HepG2 (cell line): ENCODE measurements around the gene BCDIN3D. TPM values are rescaled to one million over a fixed set of nuclear protein-coding genes. Genes with fewer than 3 reads are reported as not detected.

Experiments
- ATAC-seq: fragments of 200-7000 bp; cut with Tn5 transposase; 3 replicates; pipeline ENCODE4 v1.9.1; 2020; ENCODE audit warnings: mild to moderate bottlenecking, moderate library complexity
- BruUV-seq: library from RNA; stranded (reverse); fragments of 400-500 nt; replicated peaks from 2 replicates; lab custom pipeline; 2021; lab: Mats Ljungman, UMichigan
- CTCF ChIA-PET: fragments of 300-600 bp; formaldehyde crosslinking; extraction: SDS; loops from one replicate; lab custom pipeline; 2021; ENCODE audit warnings: low total read pairs, inconsistent platforms, low intra/inter-chr PET ratio; lab: Yijun Ruan, JAX
- POLR2A ChIA-PET: fragments of 350-600 bp; sonication (Branson Sonifier 250); formaldehyde crosslinking; loops from one replicate; lab custom pipeline; 2020; ENCODE audit warnings: antibody characterized with exemption, inconsistent platforms; lab: Yijun Ruan, JAX
- DNase-seq: peaks from one replicate; pipeline ENCODE4 v3.0.0-alpha.2; 2015; ENCODE audit warnings: low spot score
- FAIRE-seq: peaks from 3 replicates; lab custom pipeline; 2011; peaks lifted over from hg19 to GRCh38; lab: Jason Lieb, UNC
- H2AFZ ChIP-seq: one replicate; pipeline ENCODE4 v1.6.1; 2011; ENCODE audit warnings: low read length, inconsistent platforms
- H3K27ac ChIP-seq: fragments of 300-600 bp; 3 replicates; pipeline ENCODE4 v1.8.0; 2011; ENCODE audit warnings: mixed run types, mild to moderate bottlenecking, mixed read lengths, low read length, inconsistent platforms; ENCODE audit not compliant: insufficient read depth; ENCODE audit errors: extremely low read length
- H3K27me3 ChIP-seq, 2 experiments: fragments of 200-600 bp in 1 of 2; 2 replicates in 1 of 2; 3 replicates in 1 of 2; pipeline versions ENCODE4 v1.6.0 to v1.8.0; 2011; ENCODE audit warnings: low read length in 2 of 2, mild to moderate bottlenecking in 2 of 2, moderate library complexity in 2 of 2, inconsistent platforms in 1 of 2; ENCODE audit not compliant: insufficient read depth in 2 of 2, control insufficient read depth in 1 of 2
- H3K36me3 ChIP-seq, 2 experiments: fragments of 200-600 bp in 1 of 2; replicated peaks in 1 of 2; 2 replicates in 1 of 2; 3 replicates in 1 of 2; pipeline versions ENCODE4 v1.5.1 to v1.8.0; 2011; ENCODE audit warnings: low read length in 2 of 2, inconsistent platforms in 1 of 2; ENCODE audit not compliant: insufficient read depth in 2 of 2, control insufficient read depth in 1 of 2
- H3K4me1 ChIP-seq: 2 replicates; pipeline ENCODE4 v1.5.1; 2012; ENCODE audit warnings: low read length, inconsistent platforms; ENCODE audit not compliant: insufficient read depth
- H3K4me2 ChIP-seq: 2 replicates; pipeline ENCODE4 v1.6.0; 2011; ENCODE audit warnings: low read depth, low read length, inconsistent platforms
- H3K4me3 ChIP-seq, 3 experiments: fragments of 200-600 bp in 1 of 3; sonication (generic), shearing (Covaris generic) in 1 of 3; replicated peaks in 1 of 3; 2 replicates each; pipeline ENCODE4 v1.5.1; 2011 to 2016; ENCODE audit warnings: low read length in 3 of 3, inconsistent platforms in 2 of 3, low read depth in 2 of 3, mild to moderate bottlenecking in 2 of 3, control low read depth in 1 of 3, mixed read lengths in 1 of 3; ENCODE audit not compliant: insufficient read depth in 1 of 3
- H3K79me2 ChIP-seq: one replicate; pipeline ENCODE4 v1.6.1; 2011; ENCODE audit warnings: low read length, inconsistent platforms; ENCODE audit not compliant: insufficient read depth
- H3K9ac ChIP-seq: 2 replicates; pipeline ENCODE4 v1.6.0; 2011; ENCODE audit warnings: mild to moderate bottlenecking, low read depth, low read length, inconsistent platforms; ENCODE audit not compliant: insufficient read depth
- H3K9me3 ChIP-seq: 2 replicates; pipeline ENCODE4 v1.5.1; 2012; ENCODE audit warnings: mild to moderate bottlenecking, low read length
- H4K20me1 ChIP-seq: 2 replicates; pipeline ENCODE4 v1.6.0; 2011; ENCODE audit warnings: inconsistent platforms, mild to moderate bottlenecking, low read length, moderate library complexity; ENCODE audit not compliant: insufficient read depth
- ELF1 ChIP-seq: sonication (generic); formaldehyde crosslinking; IDR thresholded peaks from 2 replicates; pipeline ENCODE4 v1.4.0; 2020; ENCODE audit warnings: missing genetic modification reagents
- SRSF9 ChIP-seq: fragments of 200-400 bp; formaldehyde crosslinking; IDR thresholded peaks from 2 replicates; pipeline ENCODE4 v1.6.1; 2018; ENCODE audit warnings: borderline replicate concordance, mild to moderate bottlenecking, low read depth, low read length; ENCODE audit not compliant: insufficient read depth, poor library complexity, severe bottlenecking
- ZNF253 ChIP-seq: sonication (generic); formaldehyde crosslinking; IDR thresholded peaks from 2 replicates; pipeline ENCODE4 v1.8.0; 2022; ENCODE audit warnings: mild to moderate bottlenecking, missing genetic modification reagents, borderline replicate concordance
- ZNF460 ChIP-seq: sonication (generic); formaldehyde crosslinking; IDR thresholded peaks from 2 replicates; pipeline ENCODE4 v1.5.1; 2020; ENCODE audit warnings: missing genetic modification reagents, mild to moderate bottlenecking, borderline replicate concordance
- ZNF569 ChIP-seq: sonication (generic); formaldehyde crosslinking; IDR thresholded peaks from 2 replicates; pipeline ENCODE4 v1.5.0; 2020; ENCODE audit warnings: mild to moderate bottlenecking, missing genetic modification reagents, moderate library complexity, borderline replicate concordance
- WGBS: methylation state at CpG from one replicate; pipeline ENCODE4 v1.1.6; 2017; ENCODE audit warnings: low lambda C conversion rate; 5-methylcytosine and 5-hydroxymethylcytosine counted together
- in situ Hi-C: cut with HindIII; loops from 2 replicates; pipeline ENCODE4 v1.10.0; 2017; ENCODE audit warnings: low pct_unique_long_range_greater_than_20kb; ENCODE audit not compliant: extremely low pct_ligation_motif_present
- intact Hi-C: fragments of 100-400 bp; cut with micrococcal nuclease; formaldehyde crosslinking; loops from one replicate; pipeline ENCODE4 v1.10.0; 2022; ENCODE audit not compliant: unreplicated experiment
- polyA plus RNA-seq, 8 experiments: library from polyadenylated mRNA; depleted of rRNA in 3 of 8; stranded (reverse) in 7 of 8; unstranded in 1 of 8; fragments of >200 nt; fragmentation: Illumina TruSeq in 4 of 8; extraction: Trizol in 4 of 8; gene quantifications; 2 replicates each; pipeline versions ENCODE4 v1.2.1 to v1.2.3, GENCODE V29; 2011 to 2016; ENCODE audit warnings: low read depth in 4 of 8, missing spikeins in 1 of 8, mixed read lengths in 1 of 8; ENCODE audit not compliant: insufficient read depth in 1 of 8
- total RNA-seq, 5 experiments: library from RNA; depleted of rRNA; stranded (reverse); fragments of >200 nt; fragmentation: Illumina TruSeq; extraction: Trizol; gene quantifications; 2 replicates each; pipeline ENCODE4 v1.2.3, GENCODE V29; 2016; ENCODE audit warnings: low read depth in 1 of 5
- TF ChIP-seq, protein P1 (sequence below): sonication (generic); formaldehyde crosslinking; IDR thresholded peaks from 2 replicates; pipeline ENCODE4 v1.4.0; 2020; ENCODE audit warnings: missing genetic modification reagents
- TF ChIP-seq, protein P2 (sequence below): sonication (generic); formaldehyde crosslinking; IDR thresholded peaks from 2 replicates; pipeline ENCODE4 v1.8.0; 2022; ENCODE audit warnings: mild to moderate bottlenecking, missing genetic modification reagents, moderate library complexity
- TF ChIP-seq, protein P3 (sequence below): sonication (generic); formaldehyde crosslinking; IDR thresholded peaks from 2 replicates; pipeline ENCODE4 v1.5.0; 2020; ENCODE audit warnings: mild to moderate bottlenecking, missing genetic modification reagents, borderline replicate concordance
- TF ChIP-seq, protein P4 (sequence below): sonication (generic); formaldehyde crosslinking; IDR thresholded peaks from 2 replicates; pipeline ENCODE4 v1.5.0; 2020; ENCODE audit warnings: missing genetic modification reagents

The BCDIN3D gene
- total and polyA plus RNA-seq, 2 of the 13 experiments (the other 11 are each of a cell fraction or from before 2014, with no cell fraction given): 2.2 to 2.5 TPM

DNA sequence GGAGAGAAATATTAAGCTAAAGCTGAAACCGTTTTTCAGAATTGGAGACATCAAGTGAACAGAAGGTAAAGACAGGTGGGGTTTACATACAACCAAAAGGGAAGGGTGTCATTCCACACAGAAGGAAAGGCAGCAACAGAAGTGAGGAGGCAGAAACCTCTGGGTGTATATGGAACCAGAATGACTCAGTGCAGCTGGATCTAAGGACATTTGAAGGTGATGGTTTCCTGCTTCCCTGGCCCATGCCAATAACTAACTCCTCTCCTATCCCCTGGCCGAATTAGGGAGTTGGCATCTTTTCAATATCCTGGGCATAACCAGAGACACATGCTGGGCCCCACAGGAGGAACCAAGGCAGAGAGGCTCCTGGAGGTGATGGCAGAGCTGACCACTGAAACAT, 23.1 kb downstream of the BCDIN3D start (continued):
- TF ChIP-seq, protein P1, sequence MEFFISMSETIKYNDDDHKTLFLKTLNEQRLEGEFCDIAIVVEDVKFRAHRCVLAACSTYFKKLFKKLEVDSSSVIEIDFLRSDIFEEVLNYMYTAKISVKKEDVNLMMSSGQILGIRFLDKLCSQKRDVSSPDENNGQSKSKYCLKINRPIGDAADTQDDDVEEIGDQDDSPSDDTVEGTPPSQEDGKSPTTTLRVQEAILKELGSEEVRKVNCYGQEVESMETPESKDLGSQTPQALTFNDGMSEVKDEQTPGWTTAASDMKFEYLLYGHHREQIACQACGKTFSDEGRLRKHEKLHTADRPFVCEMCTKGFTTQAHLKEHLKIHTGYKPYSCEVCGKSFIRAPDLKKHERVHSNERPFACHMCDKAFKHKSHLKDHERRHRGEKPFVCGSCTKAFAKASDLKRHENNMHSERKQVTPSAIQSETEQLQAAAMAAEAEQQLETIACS (CRISPR knock-in tag): no peak
- no peak for TF ChIP-seq SRSF9
- no peak for TF ChIP-seq ZNF460 (CRISPR knock-in tag)
- TF ChIP-seq, protein P2, sequence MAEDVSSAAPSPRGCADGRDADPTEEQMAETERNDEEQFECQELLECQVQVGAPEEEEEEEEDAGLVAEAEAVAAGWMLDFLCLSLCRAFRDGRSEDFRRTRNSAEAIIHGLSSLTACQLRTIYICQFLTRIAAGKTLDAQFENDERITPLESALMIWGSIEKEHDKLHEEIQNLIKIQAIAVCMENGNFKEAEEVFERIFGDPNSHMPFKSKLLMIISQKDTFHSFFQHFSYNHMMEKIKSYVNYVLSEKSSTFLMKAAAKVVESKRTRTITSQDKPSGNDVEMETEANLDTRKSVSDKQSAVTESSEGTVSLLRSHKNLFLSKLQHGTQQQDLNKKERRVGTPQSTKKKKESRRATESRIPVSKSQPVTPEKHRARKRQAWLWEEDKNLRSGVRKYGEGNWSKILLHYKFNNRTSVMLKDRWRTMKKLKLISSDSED: no peak

DNA sequence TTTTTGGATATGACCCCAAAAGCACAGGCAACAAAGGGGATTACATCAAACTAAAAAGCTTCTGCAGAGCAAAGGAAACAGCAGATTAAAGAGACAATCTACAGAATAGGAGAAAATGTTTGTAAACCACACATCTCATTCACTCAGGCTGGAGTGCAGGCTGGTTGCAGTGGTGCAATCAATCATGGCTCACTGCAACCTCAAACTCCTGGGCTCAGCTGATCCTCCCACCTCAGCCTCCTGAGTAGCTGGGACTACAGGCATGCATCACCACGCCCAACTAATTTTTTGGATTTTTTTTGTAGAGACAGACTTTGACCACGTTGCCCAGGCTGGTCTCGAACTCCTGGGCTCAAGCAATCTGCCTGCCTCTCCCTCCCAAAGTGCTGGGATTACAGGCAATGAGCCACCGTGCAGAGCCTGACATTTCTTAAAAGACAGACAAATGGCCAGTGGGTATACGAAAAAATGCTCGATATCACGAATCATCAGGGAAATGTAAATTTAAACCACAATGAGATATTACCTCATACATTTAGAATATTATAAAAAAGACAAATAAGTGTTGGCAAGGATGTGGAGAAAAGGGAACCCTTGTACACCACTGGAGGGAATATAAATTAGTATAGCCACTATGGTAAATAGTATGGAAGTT, 24.5 kb downstream of the BCDIN3D start:
- TF ChIP-seq ELF1 (CRISPR knock-in tag): no peak
- TF ChIP-seq ZNF253 (CRISPR knock-in tag): no peak
- TF ChIP-seq, protein P3, sequence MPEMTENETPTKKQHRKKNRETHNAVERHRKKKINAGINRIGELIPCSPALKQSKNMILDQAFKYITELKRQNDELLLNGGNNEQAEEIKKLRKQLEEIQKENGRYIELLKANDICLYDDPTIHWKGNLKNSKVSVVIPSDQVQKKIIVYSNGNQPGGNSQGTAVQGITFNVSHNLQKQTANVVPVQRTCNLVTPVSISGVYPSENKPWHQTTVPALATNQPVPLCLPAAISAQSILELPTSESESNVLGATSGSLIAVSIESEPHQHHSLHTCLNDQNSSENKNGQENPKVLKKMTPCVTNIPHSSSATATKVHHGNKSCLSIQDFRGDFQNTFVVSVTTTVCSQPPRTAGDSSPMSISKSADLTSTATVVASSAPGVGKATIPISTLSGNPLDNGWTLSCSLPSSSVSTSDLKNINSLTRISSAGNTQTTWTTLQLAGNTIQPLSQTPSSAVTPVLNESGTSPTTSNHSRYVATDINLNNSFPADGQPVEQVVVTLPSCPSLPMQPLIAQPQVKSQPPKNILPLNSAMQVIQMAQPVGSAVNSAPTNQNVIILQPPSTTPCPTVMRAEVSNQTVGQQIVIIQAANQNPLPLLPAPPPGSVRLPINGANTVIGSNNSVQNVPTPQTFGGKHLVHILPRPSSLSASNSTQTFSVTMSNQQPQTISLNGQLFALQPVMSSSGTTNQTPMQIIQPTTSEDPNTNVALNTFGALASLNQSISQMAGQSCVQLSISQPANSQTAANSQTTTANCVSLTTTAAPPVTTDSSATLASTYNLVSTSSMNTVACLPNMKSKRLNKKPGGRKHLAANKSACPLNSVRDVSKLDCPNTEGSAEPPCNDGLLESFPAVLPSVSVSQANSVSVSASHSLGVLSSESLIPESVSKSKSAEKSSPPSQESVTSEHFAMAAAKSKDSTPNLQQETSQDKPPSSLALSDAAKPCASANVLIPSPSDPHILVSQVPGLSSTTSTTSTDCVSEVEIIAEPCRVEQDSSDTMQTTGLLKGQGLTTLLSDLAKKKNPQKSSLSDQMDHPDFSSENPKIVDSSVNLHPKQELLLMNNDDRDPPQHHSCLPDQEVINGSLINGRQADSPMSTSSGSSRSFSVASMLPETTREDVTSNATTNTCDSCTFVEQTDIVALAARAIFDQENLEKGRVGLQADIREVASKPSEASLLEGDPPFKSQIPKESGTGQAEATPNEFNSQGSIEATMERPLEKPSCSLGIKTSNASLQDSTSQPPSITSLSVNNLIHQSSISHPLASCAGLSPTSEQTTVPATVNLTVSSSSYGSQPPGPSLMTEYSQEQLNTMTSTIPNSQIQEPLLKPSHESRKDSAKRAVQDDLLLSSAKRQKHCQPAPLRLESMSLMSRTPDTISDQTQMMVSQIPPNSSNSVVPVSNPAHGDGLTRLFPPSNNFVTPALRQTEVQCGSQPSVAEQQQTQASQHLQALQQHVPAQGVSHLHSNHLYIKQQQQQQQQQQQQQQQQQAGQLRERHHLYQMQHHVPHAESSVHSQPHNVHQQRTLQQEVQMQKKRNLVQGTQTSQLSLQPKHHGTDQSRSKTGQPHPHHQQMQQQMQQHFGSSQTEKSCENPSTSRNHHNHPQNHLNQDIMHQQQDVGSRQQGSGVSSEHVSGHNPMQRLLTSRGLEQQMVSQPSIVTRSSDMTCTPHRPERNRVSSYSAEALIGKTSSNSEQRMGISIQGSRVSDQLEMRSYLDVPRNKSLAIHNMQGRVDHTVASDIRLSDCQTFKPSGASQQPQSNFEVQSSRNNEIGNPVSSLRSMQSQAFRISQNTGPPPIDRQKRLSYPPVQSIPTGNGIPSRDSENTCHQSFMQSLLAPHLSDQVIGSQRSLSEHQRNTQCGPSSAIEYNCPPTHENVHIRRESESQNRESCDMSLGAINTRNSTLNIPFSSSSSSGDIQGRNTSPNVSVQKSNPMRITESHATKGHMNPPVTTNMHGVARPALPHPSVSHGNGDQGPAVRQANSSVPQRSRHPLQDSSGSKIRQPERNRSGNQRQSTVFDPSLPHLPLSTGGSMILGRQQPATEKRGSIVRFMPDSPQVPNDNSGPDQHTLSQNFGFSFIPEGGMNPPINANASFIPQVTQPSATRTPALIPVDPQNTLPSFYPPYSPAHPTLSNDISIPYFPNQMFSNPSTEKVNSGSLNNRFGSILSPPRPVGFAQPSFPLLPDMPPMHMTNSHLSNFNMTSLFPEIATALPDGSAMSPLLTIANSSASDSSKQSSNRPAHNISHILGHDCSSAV (CRISPR knock-in tag): no peak
- TF ChIP-seq, protein P4, sequence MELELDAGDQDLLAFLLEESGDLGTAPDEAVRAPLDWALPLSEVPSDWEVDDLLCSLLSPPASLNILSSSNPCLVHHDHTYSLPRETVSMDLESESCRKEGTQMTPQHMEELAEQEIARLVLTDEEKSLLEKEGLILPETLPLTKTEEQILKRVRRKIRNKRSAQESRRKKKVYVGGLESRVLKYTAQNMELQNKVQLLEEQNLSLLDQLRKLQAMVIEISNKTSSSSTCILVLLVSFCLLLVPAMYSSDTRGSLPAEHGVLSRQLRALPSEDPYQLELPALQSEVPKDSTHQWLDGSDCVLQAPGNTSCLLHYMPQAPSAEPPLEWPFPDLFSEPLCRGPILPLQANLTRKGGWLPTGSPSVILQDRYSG (CRISPR knock-in tag): no peak
- no peak for TF ChIP-seq ZNF569
- ChIA-PET POLR2A (no interaction called here), CTCF (no interaction called here)
- H3K27me3 ChIP-seq: no peaks in the 10 kb centered on the region
- DNase-seq (no peak), ATAC-seq (no peak), FAIRE-seq (no peak)
- H3K9ac ChIP-seq: no peak overlapping the region
- no TSS peak for BruUV-seq
- in situ Hi-C loops: no loop called here
- 91% methylated on average over 7 of the region's 7 CpGs for WGBS
- H3K27ac ChIP-seq: no peak overlapping the region
- no peak overlapping the region for H3K4me2 ChIP-seq
- H3K9me3 ChIP-seq: no peaks in the 10 kb centered on the region
- H2AFZ ChIP-seq: no peak overlapping the region
- H3K4me1 ChIP-seq: peaks cover 20% of the 10 kb centered on the region
- H3K36me3 ChIP-seq: peaks cover 2 to 4% of the 10 kb centered on the region in 2 experiments; a peak in 3 of 5 replicates
- intact Hi-C loops: no loop called here
- H3K4me3 ChIP-seq: no peak overlapping the region
- peaks cover 6% of the 10 kb centered on the region; the same call in 1 of the 2 replicates for H4K20me1 ChIP-seq
- H3K79me2 ChIP-seq: peaks cover 13% of the 10 kb centered on the region
